Fibroblast of mammary gland (primary cell): Measurements from ENCODE around the gene USP48.
"Not testable (repeated sequence)": the region's sequence is repeated elsewhere in the genome, so short reads cannot be mapped to it uniquely, and the experiment has no call there.

Experiments used
- DNase-seq: peaks from one replicate; pipeline ENCODE4 v3.0.0-alpha.2; 2010; ENCODE audit warnings: low read depth
- H3K4me3 ChIP-seq: 2 replicates; pipeline ENCODE4 v1.5.1; 2011; ENCODE audit warnings: low read depth, mild to moderate bottlenecking, low read length, moderate library complexity; ENCODE audit not compliant: control insufficient read depth
- TF ChIP-seq, protein P1 (sequence below): conservative IDR thresholded peaks from 2 replicates; pipeline ENCODE4 v1.5.1; 2011; ENCODE audit warnings: low read depth, low read length, inconsistent platforms; ENCODE audit not compliant: control insufficient read depth, insufficient read depth

The USP48 gene

DNA sequence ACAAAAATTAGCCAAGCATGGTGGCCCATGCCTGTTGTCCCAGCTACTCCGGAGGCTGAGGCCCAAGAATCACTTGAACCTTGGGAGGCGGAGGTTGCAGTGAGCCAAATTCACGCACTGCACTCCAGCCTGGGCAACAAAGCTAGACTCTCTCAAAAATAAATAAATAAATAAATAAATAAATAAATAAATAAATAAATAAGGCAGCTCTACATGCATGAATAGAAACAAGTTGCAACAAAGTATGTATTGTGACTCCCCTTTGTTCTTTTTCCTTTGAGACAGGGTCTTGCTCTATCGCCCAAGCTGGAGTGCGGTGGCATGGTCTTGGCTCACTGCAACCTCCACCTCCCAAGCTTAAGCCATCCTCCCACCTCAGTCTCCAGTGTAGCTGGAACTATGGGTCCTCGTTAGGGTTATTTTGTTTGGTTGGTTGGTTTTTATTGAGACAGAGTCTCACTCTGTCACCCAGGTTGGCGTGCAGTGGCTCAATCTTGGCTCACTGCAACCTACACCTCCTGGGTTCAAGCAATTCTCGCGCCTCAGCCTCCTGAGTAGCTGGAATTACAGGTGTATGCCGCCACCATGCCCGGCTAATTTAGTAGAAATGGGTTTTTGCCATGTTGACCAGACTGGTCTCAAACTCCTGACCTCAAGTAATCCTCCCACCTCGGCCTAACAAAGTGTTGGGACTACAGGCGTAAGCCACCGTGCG is 8.0 kb downstream of the USP48 start:
- TF ChIP-seq, protein P1, sequence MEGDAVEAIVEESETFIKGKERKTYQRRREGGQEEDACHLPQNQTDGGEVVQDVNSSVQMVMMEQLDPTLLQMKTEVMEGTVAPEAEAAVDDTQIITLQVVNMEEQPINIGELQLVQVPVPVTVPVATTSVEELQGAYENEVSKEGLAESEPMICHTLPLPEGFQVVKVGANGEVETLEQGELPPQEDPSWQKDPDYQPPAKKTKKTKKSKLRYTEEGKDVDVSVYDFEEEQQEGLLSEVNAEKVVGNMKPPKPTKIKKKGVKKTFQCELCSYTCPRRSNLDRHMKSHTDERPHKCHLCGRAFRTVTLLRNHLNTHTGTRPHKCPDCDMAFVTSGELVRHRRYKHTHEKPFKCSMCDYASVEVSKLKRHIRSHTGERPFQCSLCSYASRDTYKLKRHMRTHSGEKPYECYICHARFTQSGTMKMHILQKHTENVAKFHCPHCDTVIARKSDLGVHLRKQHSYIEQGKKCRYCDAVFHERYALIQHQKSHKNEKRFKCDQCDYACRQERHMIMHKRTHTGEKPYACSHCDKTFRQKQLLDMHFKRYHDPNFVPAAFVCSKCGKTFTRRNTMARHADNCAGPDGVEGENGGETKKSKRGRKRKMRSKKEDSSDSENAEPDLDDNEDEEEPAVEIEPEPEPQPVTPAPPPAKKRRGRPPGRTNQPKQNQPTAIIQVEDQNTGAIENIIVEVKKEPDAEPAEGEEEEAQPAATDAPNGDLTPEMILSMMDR: no peak
- DNase-seq: no peak
- no peak overlapping the region for H3K4me3 ChIP-seq

DNA sequence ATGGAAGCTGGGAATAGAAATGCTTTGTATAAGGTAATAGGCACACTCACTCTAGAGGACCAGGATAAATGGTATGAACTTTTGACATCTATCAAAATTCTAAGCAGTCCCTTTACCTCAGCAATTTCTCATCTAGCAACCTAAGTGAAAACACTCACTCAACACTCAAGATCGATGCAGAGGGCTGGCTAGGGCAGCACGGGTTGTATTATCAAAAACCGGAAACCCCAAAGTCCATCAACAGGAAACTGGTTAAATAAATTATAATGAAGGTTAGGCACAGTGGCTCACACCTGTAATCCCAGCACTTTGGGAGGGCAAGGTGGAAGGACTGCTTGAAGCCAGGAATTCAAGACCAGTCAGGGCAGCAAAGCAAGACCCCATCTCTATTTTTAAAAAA is 9.4 kb downstream of the USP48 start:
- TF ChIP-seq, protein P1: no peak
- H3K4me3 ChIP-seq: no peak overlapping the region
- DNase-seq: no peak

DNA sequence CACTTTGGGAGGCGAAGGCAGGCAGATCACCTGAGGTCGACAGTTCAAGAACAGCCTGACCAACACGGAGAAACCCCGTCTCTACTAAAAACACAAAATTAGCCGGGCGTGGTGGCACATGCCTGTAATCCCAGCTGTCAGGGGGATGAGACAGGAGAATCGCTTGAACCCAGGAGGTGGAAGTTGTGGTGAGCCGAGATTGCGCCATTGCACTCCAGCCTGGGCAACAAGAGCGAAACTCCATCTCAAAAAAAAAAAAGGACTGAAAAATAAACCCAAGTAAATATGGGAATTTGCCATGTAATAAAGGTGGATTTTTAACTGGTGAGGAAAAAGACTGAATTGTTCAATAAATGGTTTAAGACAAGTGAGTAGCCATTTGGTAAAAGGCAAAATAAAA is 11.3 kb downstream of the USP48 start:
- not testable (repeated sequence) for H3K4me3 ChIP-seq, DNase-seq

DNA sequence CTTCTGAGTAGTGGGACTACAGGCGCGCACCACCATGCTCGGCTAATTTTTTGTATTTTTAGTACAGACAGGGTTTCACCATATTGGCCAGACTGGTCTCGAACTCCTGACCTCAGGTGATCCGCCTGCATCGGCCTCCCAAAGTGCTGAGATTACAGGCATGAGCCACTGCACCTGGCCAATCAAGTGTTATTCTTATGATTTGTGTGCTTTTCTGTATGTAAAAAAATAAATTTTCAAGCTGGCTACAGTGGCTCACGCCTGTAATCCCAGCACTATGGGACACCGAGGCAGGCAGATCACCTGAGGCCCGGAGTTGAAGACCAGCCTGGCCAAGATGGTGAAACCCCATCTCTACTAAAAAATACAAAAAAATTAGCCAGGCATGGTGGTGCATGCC is 12.3 kb downstream of the USP48 start:
- not testable (repeated sequence) for DNase-seq, H3K4me3 ChIP-seq

DNA sequence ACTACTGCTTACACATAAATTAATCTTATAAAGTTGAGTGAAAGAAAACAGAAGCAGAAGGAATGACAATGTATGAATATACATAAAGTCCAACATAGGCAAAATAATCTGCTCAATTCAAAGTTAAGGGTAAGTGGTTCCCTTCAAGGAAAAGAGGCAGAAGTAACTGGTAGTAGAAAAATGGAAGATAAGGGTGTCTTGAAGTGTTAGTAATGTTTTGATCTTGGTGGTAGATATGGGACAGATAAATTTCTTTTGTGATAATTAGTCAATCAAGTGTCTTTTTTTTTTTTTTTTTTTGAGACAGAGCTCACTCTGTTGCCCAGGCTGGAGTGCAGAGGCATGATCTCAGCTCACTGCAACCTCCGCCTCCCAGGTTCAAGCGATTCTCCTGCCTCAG is 12.7 kb downstream of the USP48 start:
- TF ChIP-seq, protein P1: no peak
- no peak overlapping the region for H3K4me3 ChIP-seq
- no peak for DNase-seq

DNA sequence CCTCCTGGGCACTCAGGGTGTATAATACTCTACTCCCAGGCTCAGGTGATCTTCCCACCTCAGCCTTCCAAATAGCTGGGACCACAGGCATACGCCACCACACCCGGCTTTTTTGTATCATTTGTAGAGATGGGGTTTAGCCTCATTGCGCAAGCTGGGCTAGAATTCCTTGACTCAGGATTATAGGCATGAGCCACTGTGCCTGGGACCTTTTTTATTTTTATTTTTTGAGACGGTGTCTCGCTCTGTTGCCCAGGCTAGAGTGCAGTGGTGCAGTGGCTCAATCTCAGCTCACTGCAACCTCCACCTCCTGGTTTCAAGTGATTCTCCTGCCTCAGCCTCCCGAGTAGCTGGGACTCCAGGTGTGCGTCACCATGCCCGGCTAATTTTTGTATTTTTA is 15.8 kb downstream of the USP48 start:
- not testable (repeated sequence) for H3K4me3 ChIP-seq
- peak; percentile 16 for DNase-seq

DNA sequence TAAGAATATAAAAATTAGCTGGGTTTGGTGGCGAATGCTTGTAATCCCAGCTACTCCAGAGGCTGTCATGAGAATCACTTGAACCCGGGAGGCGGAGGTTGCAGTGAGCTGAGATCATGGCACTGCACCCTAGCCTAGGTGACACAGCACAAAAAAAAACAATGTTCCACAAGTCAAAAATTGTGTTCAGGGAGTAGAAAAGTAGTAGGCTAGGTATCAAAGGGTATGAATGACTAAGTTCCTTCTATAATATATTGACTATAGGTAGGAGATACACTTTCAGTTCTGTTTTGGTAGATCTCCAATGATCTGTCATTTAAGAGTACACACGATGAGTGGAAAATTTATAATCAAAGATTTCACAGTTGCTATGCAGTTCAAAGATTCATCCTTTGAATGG is 16.7 kb downstream of the USP48 start:
- TF ChIP-seq, protein P1: no peak
- no peak overlapping the region for H3K4me3 ChIP-seq

DNA sequence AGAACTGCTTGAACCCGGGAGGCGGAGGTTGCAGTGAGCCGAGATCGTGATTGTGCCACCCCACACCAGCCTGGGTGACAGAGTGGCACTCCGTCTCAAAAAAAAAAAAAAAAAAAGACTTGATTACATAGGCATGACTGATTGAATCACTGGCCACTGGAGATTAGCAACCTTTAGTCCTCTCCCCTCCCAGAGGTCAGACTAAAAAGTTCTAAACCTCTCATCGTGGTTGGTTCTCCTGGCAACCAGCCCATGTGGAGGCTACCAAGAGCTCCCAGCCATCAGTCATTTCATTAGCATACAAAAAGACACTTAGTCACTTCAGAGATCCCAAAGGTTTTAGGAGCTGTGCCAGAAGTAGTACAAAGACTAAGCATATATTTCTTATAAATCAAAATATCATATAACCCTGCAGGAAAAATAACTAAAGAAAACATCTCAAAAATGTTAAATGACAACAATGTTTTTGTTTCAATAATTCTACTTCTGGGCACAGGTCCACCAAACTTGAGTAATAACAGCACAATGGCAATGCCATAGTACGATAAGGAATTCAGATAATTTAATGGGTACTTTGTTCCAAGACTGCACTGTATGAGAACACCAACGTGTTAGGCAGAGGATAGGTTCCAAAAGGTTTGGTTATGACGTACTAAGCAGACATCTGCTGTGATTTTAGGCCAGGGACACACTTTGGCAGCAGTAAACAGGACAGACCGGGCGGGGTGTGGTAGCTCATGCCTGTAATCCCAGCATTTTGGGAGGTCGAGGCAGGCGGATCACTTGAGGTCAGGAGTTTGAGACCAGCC is 18.1 kb downstream of the USP48 start:
- TF ChIP-seq, protein P1: no peak
- H3K4me3 ChIP-seq: no peak overlapping the region
- DNase-seq: peak; percentile 94

More for the DNA sequence above, 16.7 kb downstream of the USP48 start:
- DNase-seq: no peak
